Superior temporal gyrus (tissue), 1 donor: Measurements from ENCODE around the gene SHROOM3.
A peak's percentile ranks its signal among the peaks of the same experiment; 100 is the strongest.
"Not testable (repeated sequence)": the region's sequence is repeated elsewhere in the genome, so short reads cannot be mapped to it uniquely, and the experiment has no call there.

ENCODE experiments used
- DNase-seq: peaks from one replicate; pipeline ENCODE4 v3.0.0-alpha.2; 2016; ENCODE audit errors: extremely low spot score

Gene SHROOM3

DNA sequence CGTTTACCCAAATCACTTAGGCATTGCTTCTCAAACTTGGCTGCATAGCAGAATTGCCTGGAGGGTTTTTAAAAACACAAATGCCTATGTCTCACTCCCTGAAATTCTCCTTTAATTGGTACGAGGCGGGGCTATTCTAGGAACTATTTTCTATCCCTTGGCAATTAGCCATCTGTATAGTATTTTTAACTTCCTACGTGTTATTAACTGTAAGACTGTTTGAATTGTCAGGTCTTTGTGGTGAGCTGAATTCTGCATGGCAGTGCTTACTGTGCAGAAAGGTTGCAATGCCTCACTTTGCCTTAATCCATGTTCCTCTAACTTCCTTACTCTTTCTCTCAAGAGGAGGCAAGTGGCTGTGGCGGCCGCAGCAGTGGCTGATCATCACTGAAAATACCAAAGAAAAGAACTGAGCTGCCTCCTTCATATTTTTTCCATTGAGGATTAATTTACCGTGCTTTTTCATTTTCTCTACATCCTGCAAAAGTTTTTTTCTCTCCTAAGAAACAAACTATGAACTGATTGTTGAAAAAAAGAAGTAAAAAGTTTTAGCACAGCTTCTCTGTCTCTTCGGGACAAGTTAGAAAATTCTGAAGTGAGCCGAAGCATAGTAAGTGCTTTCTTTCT lies at the start of gene SHROOM3:
Gene SHROOM3 (plus strand): TSS at position 329 of the 627 bp plus-strand sequence. CDS start 824 bp downstream, outside the sequence.
- no peak for DNase-seq

DNA sequence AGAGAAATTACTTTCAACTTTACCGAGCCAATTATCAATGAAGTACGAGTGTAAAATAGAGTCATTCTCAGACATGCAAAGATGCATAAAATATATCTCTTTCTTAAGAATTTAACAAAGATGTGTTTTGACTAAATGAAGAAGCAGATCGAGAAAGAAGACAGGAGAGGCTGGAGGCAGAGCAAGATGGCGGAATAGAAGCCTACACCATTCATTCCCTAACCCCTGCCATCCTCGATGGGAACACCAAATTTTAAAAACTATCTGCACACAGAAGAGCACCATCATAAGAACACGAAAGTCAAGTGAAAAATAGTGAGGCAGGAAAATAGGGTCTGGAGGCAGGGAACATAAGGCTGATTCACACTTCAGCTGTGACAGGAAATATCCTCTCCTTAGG lies 49.1 kb upstream of the SHROOM3 start:
- DNase-seq = no peak

DNA sequence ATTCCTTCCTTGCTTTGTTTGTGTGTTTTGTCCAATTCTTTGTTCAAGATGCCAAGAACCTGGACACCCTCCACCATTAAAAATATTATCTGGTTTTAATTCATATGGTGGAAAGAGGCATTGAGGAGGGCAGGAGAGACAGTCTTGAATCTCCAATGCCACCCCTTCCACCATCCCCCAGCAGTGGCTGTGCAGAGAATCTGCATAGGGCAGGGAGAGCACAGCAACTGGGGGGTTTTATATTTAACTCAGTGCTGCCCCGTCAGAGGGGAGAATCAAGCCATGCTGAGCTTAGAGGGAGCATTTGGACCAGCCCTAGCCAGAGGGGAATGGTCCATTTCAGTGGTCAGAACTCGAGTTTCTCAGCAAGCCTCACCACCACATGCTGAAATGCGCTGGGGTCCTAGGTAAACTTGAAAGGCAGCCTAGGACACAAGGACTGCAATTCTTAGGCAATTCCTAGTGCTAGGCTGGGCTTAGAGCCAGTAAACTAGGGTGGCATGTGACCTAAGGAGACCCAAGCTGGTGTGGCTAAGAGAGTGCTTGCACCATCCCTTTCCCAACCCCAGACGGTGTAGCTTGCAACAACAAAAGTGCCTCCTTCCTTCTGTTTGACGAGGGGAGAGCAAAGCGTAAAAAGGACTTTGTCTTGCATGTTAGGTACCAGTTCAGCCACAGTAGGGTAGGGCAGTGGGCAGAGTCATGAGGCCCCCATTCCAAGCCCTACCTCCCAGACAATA lies 48.3 kb upstream of the SHROOM3 start:
- DNase-seq = no peak

DNA sequence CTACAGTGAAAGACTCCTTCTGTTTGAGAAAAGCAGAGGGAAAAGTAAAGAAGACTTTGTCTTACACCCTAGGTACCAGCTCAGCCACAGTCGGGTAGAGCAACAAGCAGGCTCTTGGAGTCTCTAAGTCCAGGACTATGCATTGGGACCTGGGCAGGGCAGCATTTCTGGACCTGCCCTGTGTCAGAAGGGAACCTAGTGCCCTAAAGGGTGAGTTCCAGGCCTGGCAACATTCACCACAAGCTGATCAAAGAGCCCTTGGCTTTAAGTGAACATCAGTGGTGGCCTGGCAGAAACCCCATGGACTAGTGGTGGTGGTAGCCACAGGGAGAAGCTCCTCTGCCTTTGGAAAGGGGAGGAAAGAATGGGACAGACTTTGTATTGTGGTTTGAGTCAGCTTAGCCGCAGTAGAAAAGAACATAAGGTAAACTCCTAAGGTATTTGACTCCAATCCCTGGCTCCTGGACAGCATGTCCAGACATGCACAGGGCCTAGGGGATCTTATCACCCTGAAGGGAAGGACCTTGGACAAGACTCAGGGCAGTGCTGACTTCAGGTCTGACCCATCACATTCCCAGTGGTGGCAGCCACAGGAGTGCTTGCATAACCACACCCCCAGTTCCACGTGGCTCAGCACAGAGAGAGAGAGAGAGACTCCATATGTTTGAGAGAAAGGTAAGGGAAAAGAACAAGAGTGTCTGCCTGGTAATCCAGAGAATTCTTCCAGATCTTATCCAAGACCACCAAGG lies 46.7 kb upstream of the SHROOM3 start:
- no peak for DNase-seq

DNA sequence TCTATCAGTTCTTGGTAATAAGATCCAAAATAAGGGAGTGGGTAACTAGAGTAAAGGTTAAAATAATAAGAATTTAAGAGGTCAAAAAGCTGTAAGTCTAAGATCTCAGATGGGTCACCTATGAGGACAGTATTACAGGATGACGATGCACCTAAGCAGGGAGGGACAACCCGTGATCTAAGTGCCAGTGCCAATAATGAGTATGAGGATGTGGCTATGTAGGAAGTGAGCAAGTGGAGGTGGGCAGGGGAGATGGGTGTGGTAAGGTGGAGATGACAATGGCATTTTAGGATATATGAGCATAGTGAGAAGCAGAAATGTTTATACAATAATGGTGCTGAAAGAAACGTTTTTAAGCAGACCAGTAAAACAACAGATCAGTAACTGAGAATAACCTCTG lies 33.4 kb upstream of the SHROOM3 start:
- DNase-seq = no peak

DNA sequence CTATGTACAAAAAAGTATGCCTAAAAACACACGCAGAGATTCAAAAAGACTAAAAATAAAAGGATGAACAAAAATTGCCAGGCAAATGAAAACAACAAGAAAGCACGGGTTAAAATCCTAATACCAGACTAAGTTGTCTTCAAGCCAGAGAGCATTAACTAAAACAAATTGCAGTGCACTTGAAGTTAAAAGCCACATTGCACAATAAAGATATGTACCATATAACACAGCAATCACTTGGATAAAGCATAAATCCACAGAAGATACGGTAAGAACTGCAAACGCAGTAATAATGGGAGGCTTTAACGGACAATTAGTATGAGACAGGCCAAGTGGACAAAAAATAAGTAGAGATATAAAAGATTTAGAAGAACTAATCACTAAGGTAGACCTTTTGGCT lies 28.9 kb upstream of the SHROOM3 start:
- no peak for DNase-seq

- DNase-seq = no peak
These were observed 27.4 kb upstream of the SHROOM3 start for GRCh38 chr4:76407440-76408119.

- no peak for DNase-seq
These were observed 24.4 kb upstream of the SHROOM3 start for GRCh38 chr4:76410636-76411035.

DNA sequence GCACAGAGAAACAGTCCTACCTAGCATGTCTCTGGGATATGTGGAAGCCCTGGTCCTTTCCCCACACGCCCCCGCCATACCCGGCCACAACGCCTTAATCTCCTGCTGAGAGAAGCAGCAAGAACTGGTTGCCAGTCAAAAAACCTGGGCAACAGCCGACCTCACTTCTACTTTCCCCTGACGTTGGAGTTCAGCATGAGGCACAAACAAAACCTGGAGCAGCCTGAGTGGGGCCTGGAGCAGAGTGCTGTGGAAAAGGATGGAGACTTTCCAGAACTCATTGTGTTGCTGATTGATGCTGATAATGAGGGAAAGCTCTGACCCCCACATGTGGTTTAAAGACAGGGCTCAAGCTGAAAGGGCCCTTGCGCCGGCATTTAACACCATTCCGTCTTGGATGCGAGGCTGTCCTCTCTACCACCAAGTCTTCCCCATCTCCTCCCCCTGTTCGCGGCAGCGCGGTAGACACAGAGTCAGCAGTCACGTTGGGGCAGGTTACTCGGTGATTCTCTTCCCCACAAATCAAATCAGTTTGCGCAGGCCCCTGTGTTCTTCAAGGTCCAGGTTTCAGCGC lies 14.8 kb upstream of the SHROOM3 start:
- no peak for DNase-seq

GRCh38 chr4:76420762-76421581 lies 14.1 kb upstream of the SHROOM3 start, which contains the start of gene CCDC158:
CCDC158 (minus strand) TSS chr4:76421141; CDS start chr4:76403207, 17,934 bp downstream.
- DNase-seq = no peak

- DNase-seq = not testable (repeated sequence)
These were observed 11.9 kb upstream of the SHROOM3 start for GRCh38 chr4:76423159-76423558.

DNA sequence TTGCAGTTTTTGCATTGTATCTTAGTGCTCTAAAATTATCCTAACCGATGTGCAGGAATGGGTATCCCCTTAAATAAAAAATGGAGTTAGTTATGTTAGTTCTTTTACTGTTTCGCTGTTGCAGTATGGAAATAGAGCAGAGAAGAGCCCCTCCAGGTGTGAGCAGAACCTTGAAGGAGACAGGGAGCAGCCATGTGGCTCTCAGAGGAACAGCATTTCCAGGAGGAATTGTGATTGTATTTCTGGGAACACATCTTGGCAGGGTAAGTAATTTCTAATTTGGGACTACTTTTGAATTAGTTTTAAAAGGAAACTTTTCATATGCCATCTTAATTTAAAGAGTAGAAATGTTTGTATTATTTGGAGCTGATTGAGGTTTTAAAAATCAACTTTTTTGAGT lies 8.8 kb upstream of the SHROOM3 start:
- DNase-seq = no peak

DNA sequence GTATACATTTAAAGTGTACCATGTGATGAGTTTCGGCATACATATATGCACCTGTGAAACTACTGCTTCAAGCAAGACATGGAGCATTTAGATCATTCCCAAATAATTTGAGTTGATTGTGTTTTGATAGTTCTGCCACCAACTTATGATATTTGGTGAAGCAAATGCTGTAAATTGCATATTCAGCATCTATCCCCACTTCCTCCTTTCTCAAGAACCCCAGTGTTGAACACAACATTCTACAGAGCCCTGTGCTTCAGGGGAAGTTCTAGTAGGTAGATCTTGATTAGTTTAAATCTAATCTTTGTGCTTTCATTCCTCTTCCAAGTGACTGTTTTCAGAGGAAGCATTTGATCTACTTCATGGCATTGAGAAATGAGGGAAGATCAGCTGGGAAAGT lies 5.4 kb upstream of the SHROOM3 start:
- no peak for DNase-seq

DNA sequence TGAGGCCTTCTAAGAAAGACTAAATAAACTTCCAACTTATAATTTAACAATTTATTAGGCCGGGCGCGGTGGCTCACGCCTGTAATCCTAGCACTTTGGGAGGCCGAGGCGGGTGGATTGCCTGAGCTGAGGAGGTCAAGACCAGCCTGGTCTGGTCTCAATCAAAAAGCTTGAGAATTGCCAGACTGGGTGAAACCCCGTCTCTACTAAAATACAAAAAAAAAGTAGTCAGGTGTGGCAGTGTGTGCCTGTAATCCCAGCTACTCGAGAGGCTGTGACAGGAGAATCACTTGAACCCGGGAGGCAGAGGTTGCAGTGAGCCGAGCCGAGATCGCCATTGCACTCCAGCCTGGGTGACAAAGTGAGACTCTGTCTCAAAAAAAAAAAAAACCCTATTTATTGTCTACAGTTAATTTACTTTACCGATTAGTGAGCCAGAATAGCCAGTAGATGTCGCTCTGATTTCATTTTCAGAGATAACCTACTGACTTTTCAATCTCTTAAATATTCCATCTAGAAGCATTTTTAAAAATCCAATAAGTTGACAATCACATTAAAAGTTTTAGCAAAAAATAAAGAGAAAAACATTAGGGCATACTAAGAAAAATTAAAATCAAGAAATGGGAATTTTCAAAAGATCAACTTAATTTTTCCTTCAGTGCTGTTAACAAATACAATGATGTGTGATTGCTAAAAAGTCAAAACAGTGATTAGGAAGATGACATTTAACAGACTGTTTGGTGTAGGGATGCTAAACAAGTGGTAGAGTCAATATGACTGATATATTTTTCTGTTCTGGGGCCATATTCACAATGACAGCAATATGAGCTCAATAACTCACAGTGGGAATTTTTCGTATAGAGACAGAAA lies 4.3 kb upstream of the SHROOM3 start:
- DNase-seq = peak; percentile 84

DNA sequence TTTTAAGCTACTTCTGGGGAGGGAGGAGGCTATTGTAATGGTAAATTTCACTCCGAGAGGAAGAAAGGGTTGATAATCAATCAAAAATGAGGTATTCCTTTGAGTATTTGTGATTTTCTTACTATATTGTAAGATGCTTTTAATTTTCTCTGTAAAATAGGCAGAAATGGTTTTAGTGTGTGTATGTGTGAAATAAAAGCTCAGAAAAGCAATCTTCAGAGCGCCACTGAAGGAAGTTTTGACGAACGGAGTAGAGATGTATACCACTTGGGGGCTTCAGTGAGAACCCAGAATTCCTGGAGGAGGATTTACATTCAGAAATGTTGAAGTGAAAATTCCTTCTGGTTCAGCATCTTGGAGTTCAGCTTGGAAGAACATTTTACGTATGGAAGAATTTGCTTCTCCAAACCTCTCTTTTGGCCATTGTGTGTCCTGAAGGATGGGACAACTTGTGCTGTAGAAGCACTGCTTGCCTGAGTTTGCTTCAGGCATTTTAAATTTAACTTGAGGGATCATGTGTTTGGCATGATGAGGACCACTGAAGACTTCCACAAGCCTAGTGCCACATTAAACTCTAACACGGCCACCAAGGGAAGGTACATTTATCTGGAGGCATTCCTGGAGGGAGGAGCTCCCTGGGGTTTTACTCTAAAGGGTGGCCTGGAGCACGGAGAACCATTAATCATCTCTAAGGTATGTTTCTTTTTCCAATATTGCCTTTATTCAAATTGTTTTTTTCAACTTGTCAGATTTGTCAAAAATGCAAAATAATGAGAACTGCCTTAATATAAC lies 695 bp downstream of the SHROOM3 start:
- DNase-seq = peak; percentile 35

GRCh38 chr4:76439491-76439890 lies 4.5 kb downstream of the SHROOM3 start:
- DNase-seq = no peak

DNA sequence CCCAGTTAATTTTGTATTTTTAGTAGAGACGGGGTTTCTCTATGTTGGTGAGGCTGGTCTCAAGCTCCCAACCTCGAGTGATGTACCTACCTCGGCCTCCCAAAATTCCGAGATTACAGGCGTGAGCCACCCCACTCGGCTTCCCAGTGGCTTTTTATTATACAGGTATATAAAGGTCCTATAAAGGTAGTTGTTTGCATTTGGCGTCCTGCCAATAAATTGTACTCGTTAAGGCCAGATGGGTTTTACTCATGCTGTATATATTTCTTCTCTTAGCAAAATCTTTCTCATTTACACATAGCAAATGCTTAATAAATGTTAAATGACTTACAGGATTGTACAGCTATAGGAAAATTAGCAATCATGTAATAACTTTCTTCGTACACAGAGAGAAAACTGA lies 6.9 kb downstream of the SHROOM3 start:
- DNase-seq = no peak

GRCh38 chr4:76442807-76443206 lies 7.8 kb downstream of the SHROOM3 start:
- DNase-seq = no peak

- DNase-seq = no peak
These were observed 8.3 kb downstream of the SHROOM3 start for GRCh38 chr4:76443376-76443775.
